ENCODE results near the gene RPN2.

DNA sequence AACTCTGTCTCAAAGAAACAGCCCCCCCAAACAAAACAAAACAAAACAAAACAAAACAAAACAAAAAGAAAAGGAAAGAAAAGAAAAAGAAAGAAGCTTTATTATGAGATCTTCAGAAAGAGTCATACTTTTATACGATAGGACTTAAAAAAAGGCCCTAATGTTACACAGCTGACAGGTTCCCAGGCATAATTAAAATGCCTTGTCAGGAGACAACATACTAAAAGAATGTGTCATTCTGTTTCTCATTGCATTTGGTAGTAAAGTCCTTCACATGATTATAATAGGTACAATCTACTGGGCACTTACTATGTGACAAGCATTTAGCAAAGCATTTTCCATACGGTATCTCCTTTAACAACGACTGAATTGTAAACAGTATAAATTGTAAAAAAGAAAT lies 36.4 kb upstream of the RPN2 start:
- TF ChIP-seq JUND (IDR thresholded peaks at IDR 0.05), result no peak
- TF ChIP-seq POLR2A (IDR thresholded peaks at IDR 0.05; ENCODE audit: borderline replicate concordance, extremely low read depth, insufficient read depth, insufficient read length), result no peak
- TF ChIP-seq, protein P1, sequence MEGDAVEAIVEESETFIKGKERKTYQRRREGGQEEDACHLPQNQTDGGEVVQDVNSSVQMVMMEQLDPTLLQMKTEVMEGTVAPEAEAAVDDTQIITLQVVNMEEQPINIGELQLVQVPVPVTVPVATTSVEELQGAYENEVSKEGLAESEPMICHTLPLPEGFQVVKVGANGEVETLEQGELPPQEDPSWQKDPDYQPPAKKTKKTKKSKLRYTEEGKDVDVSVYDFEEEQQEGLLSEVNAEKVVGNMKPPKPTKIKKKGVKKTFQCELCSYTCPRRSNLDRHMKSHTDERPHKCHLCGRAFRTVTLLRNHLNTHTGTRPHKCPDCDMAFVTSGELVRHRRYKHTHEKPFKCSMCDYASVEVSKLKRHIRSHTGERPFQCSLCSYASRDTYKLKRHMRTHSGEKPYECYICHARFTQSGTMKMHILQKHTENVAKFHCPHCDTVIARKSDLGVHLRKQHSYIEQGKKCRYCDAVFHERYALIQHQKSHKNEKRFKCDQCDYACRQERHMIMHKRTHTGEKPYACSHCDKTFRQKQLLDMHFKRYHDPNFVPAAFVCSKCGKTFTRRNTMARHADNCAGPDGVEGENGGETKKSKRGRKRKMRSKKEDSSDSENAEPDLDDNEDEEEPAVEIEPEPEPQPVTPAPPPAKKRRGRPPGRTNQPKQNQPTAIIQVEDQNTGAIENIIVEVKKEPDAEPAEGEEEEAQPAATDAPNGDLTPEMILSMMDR (IDR thresholded peaks at IDR 0.05 in 2 of 3, conservative IDR thresholded peaks at IDR 0.05 in 1 of 3; ENCODE audit: borderline replicate concordance in 1 of 3, insufficient read depth in 1 of 3, low read depth in 2 of 3, low read length in 2 of 3), result no peak
- TF ChIP-seq, protein P2, sequence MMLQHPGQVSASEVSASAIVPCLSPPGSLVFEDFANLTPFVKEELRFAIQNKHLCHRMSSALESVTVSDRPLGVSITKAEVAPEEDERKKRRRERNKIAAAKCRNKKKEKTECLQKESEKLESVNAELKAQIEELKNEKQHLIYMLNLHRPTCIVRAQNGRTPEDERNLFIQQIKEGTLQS (IDR thresholded peaks at IDR 0.05), result no peak
- no peak for TF ChIP-seq TCF7L2 (IDR thresholded peaks at IDR 0.05; ENCODE audit: borderline replicate concordance, extremely low read depth, insufficient read depth, insufficient read length)
- no peak for TF ChIP-seq EZH2 (IDR thresholded peaks at IDR 0.05)
- TF ChIP-seq, protein P3, sequence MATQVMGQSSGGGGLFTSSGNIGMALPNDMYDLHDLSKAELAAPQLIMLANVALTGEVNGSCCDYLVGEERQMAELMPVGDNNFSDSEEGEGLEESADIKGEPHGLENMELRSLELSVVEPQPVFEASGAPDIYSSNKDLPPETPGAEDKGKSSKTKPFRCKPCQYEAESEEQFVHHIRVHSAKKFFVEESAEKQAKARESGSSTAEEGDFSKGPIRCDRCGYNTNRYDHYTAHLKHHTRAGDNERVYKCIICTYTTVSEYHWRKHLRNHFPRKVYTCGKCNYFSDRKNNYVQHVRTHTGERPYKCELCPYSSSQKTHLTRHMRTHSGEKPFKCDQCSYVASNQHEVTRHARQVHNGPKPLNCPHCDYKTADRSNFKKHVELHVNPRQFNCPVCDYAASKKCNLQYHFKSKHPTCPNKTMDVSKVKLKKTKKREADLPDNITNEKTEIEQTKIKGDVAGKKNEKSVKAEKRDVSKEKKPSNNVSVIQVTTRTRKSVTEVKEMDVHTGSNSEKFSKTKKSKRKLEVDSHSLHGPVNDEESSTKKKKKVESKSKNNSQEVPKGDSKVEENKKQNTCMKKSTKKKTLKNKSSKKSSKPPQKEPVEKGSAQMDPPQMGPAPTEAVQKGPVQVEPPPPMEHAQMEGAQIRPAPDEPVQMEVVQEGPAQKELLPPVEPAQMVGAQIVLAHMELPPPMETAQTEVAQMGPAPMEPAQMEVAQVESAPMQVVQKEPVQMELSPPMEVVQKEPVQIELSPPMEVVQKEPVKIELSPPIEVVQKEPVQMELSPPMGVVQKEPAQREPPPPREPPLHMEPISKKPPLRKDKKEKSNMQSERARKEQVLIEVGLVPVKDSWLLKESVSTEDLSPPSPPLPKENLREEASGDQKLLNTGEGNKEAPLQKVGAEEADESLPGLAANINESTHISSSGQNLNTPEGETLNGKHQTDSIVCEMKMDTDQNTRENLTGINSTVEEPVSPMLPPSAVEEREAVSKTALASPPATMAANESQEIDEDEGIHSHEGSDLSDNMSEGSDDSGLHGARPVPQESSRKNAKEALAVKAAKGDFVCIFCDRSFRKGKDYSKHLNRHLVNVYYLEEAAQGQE (IDR thresholded peaks at IDR 0.05; ENCODE audit: low read depth), result no peak
- no peak for TF ChIP-seq POLR2AphosphoS5 (IDR thresholded peaks at IDR 0.05; ENCODE audit: low read depth, low read length)
- TF ChIP-seq YY1 (IDR thresholded peaks at IDR 0.05; ENCODE audit: extremely low read depth, insufficient replicate concordance, low read depth, low read length), result no peak
- no peak for TF ChIP-seq FOSL1 (IDR thresholded peaks at IDR 0.05; ENCODE audit: low read depth)
- TF ChIP-seq, protein P4, sequence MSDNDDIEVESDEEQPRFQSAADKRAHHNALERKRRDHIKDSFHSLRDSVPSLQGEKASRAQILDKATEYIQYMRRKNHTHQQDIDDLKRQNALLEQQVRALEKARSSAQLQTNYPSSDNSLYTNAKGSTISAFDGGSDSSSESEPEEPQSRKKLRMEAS (IDR thresholded peaks at IDR 0.05), result no peak
- no peak for TF ChIP-seq EZH2phosphoT487 (IDR thresholded peaks at IDR 0.05; ENCODE audit: borderline replicate concordance)
- no peak for TF ChIP-seq CEBPB (IDR thresholded peaks at IDR 0.05; ENCODE audit: low read depth)

All from HCT116 (cell line).